A673 (cell line): Measurements from ENCODE around the gene SDK1.

Source experiments
- CTCF ChIP-seq: fragments of 300-800, 200-600 bp; sonication (generic); conservative IDR thresholded peaks from 2 replicates; pipeline ENCODE4 v1.5.1; 2017; ENCODE audit warnings: low read depth, mild to moderate bottlenecking, antibody characterized with exemption, low read length, moderate library complexity, mixed read lengths
- EZH2 ChIP-seq: fragments of 200-600 bp; sonication (generic); IDR thresholded peaks from 2 replicates; pipeline ENCODE4 v1.6.1; 2017; ENCODE audit warnings: borderline replicate concordance, low read depth, mild to moderate bottlenecking, mixed read lengths, antibody characterized with exemption, low read length; ENCODE audit not compliant: poor library complexity, severe bottlenecking

- TF ChIP-seq EZH2 (no peak), CTCF (no peak)
These were observed 709.1 kb downstream of the SDK1 start for GRCh38 chr7:4010061-4010605.
